ENCODE results near the gene FCSK.

The FCSK gene

GRCh38 chr16:70457446-70458166 lies 3.2 kb downstream of the FCSK start:
- DNase-seq = no peak

- no peak for DNase-seq
Observed at GRCh38 chr16:70460737-70461261, 6.4 kb downstream of the FCSK start.

GRCh38 chr16:70463235-70463634 lies 8.8 kb downstream of the FCSK start:
- no peak for DNase-seq

GRCh38 chr16:70465999-70466804 lies 11.8 kb downstream of the FCSK start:
- no peak for DNase-seq

GRCh38 chr16:70466805-70467076 lies 12.3 kb downstream of the FCSK start:
- no peak for DNase-seq

GRCh38 chr16:70467113-70467512 lies 12.7 kb downstream of the FCSK start:
- DNase-seq = no peak

- no peak for DNase-seq
Observed at GRCh38 chr16:70467608-70468007, 13.2 kb downstream of the FCSK start.

- DNase-seq = no peak
Observed at GRCh38 chr16:70468776-70469525, 14.6 kb downstream of the FCSK start.

GRCh38 chr16:70470141-70470926 lies 15.9 kb downstream of the FCSK start:
- DNase-seq = no peak

- DNase-seq = no peak
Observed at GRCh38 chr16:70470927-70471341, 16.5 kb downstream of the FCSK start.

GRCh38 chr16:70472786-70473433 lies 18.5 kb downstream of the FCSK start:
- DNase-seq = no peak

- no peak for DNase-seq
Observed at GRCh38 chr16:70473446-70474319, 19.3 kb downstream of the FCSK start.

- no peak for DNase-seq
Observed at GRCh38 chr16:70474320-70475053, 20.1 kb downstream of the FCSK start.

GRCh38 chr16:70475054-70475871 lies 20.9 kb downstream of the FCSK start:
- no peak for DNase-seq

- DNase-seq = no peak
Observed at GRCh38 chr16:70476272-70477020, 22.1 kb downstream of the FCSK start.

- DNase-seq = no peak
Observed at GRCh38 chr16:70478169-70478568, 23.8 kb downstream of the FCSK start.

GRCh38 chr16:70478912-70479341 lies 24.5 kb downstream of the FCSK start:
- DNase-seq = no peak

All from DMS153 (cell line).